Fibroblast of lung (primary cell): ENCODE data around the gene NEFH. TPM values are rescaled to one million over a fixed set of nuclear protein-coding genes. Genes with fewer than 3 reads are reported as not detected.

ENCODE experiments used
- DNase-seq, 2 donors: peaks; one replicate each; pipeline versions ENCODE4 v3.0.0 to v3.0.0-alpha.2; 2010; ENCODE audit warnings: low read depth in 2 of 2
- H2AFZ ChIP-seq: 2 replicates; pipeline ENCODE4 v1.5.1; 2012; ENCODE audit warnings: low read length, control low read depth, inconsistent platforms
- H3K27ac ChIP-seq: 2 replicates; pipeline ENCODE4 v1.5.1; 2011; ENCODE audit warnings: low read length, control low read depth; ENCODE audit not compliant: insufficient read depth
- H3K27me3 ChIP-seq: 2 replicates; pipeline ENCODE4 v1.5.1; 2011; ENCODE audit warnings: mild to moderate bottlenecking, low read length; ENCODE audit not compliant: control insufficient read depth, insufficient read depth
- H3K36me3 ChIP-seq: 2 replicates; pipeline ENCODE4 v1.5.1; 2011; ENCODE audit warnings: low read length; ENCODE audit not compliant: control insufficient read depth, insufficient read depth
- H3K4me1 ChIP-seq: 2 replicates; pipeline ENCODE4 v1.5.1; 2011; ENCODE audit warnings: low read length; ENCODE audit not compliant: control insufficient read depth, insufficient read depth; ENCODE audit errors: extremely low read depth
- H3K4me2 ChIP-seq: 2 replicates; pipeline ENCODE4 v1.5.1; 2011; ENCODE audit warnings: low read length, control low read depth; ENCODE audit not compliant: insufficient read depth; ENCODE audit errors: extremely low read depth
- H3K4me3 ChIP-seq, 4 experiments: fragments of 200-600 bp in 1 of 4; sonication (generic) in 1 of 4; replicated peaks in 1 of 4; 2 replicates each; pipeline ENCODE4 v1.5.1; 2011 to 2016; ENCODE audit warnings: low read length in 4 of 4, low read depth in 3 of 4, mild to moderate bottlenecking in 3 of 4, control low read depth in 2 of 4, inconsistent platforms in 1 of 4, mixed read lengths in 1 of 4; ENCODE audit not compliant: insufficient read depth in 1 of 4; ENCODE audit errors: control extremely low read depth in 1 of 4
- H3K79me2 ChIP-seq: 2 replicates; pipeline ENCODE4 v1.5.1; 2012; ENCODE audit warnings: mild to moderate bottlenecking, low read length, inconsistent platforms; ENCODE audit not compliant: control insufficient read depth, insufficient read depth
- H3K9ac ChIP-seq: 2 replicates; pipeline ENCODE4 v1.5.1; 2011; ENCODE audit warnings: mild to moderate bottlenecking, low read length, control low read depth; ENCODE audit not compliant: insufficient read depth
- H3K9me3 ChIP-seq: 2 replicates; pipeline ENCODE4 v1.5.1; 2012; ENCODE audit warnings: low read depth, low read length; ENCODE audit not compliant: control insufficient read depth, insufficient read depth
- H4K20me1 ChIP-seq: 2 replicates; pipeline ENCODE4 v1.5.1; 2011; ENCODE audit warnings: low read length; ENCODE audit not compliant: control insufficient read depth, insufficient read depth; ENCODE audit errors: extremely low read depth
- EZH2 ChIP-seq: IDR thresholded peaks from 2 replicates; pipeline ENCODE4 v1.5.1; 2012; ENCODE audit warnings: low read length, control low read depth, mild to moderate bottlenecking; ENCODE audit errors: missing control alignments
- polyA plus RNA-seq, 2 donors: library from polyadenylated mRNA; depleted of rRNA in 1 of 2; stranded (reverse) in 1 of 2; unstranded in 1 of 2; fragments of >200 nt; gene quantifications; 2 replicates each; pipeline ENCODE4 v1.2.1, GENCODE V29; 2011 to 2012; ENCODE audit warnings: missing spikeins in 1 of 2
- total RNA-seq: library from RNA; depleted of rRNA; stranded (reverse); fragments of >200 nt; gene quantifications from 2 replicates; pipeline ENCODE4 v1.2.1, GENCODE V29; 2014
- TF ChIP-seq, protein P1 (sequence below), 2 donors: IDR thresholded peaks in 1 of 2; conservative IDR thresholded peaks in 1 of 2; 1 replicate in 1 of 2; 2 replicates in 1 of 2; pipeline ENCODE4 v1.5.1; 2011 to 2012; ENCODE audit warnings: low read length in 2 of 2, control low read depth in 1 of 2, inconsistent platforms in 1 of 2, low read depth in 1 of 2, mild to moderate bottlenecking in 1 of 2

The NEFH gene
- total and polyA plus RNA-seq, 2 donors (not counting 1 experiment from before 2014, with no cell fraction given), result 0.17 to 0.37 TPM

- H3K4me2 ChIP-seq, result no peak overlapping the region
- no peak overlapping the region for H3K27ac ChIP-seq
- no peaks in the 10 kb centered on the region for H3K36me3 ChIP-seq
- no peak overlapping the region for H3K9ac ChIP-seq
- DNase-seq, result no peak
- H2AFZ ChIP-seq, result no peak overlapping the region
- H3K79me2 ChIP-seq, result no peaks in the 10 kb centered on the region
- no peak for TF ChIP-seq EZH2
- TF ChIP-seq, protein P1, sequence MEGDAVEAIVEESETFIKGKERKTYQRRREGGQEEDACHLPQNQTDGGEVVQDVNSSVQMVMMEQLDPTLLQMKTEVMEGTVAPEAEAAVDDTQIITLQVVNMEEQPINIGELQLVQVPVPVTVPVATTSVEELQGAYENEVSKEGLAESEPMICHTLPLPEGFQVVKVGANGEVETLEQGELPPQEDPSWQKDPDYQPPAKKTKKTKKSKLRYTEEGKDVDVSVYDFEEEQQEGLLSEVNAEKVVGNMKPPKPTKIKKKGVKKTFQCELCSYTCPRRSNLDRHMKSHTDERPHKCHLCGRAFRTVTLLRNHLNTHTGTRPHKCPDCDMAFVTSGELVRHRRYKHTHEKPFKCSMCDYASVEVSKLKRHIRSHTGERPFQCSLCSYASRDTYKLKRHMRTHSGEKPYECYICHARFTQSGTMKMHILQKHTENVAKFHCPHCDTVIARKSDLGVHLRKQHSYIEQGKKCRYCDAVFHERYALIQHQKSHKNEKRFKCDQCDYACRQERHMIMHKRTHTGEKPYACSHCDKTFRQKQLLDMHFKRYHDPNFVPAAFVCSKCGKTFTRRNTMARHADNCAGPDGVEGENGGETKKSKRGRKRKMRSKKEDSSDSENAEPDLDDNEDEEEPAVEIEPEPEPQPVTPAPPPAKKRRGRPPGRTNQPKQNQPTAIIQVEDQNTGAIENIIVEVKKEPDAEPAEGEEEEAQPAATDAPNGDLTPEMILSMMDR (conservative IDR thresholded peaks at IDR 0.05 in 1 of 2, IDR thresholded peaks at IDR 0.05 in 1 of 2; ENCODE audit: low read depth in 1 of 2, low read length in 2 of 2), result no peak
- H3K4me1 ChIP-seq, result no peaks in the 10 kb centered on the region
- no peaks in the 10 kb centered on the region for H3K9me3 ChIP-seq
- no peak overlapping the region for H3K4me3 ChIP-seq
- no peaks in the 10 kb centered on the region for H3K27me3 ChIP-seq
- H4K20me1 ChIP-seq, result no peaks in the 10 kb centered on the region
Measured at GRCh38 chr22:29450222-29450621, 29.8 kb upstream of the NEFH start.

DNA sequence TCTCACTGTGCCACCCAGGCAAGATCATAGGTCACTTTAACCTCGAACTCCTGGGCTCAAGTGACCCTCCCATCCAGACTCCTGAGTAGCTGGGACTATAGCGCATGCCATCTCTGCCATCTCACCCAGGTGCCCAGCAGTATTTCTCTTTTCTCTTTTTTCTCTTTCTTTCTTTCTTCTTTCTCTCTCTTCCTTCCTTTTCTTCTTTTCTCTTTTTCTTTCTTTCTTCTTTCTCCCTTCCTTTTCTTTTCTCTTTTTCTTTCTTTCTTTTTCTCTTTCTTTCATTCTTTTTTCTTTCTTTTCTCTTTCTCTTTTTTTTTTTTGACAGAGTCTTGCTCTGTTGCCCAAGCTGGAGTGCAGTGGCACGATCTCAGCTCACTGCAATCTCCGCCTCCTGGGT, 28.2 kb upstream of the NEFH start:
- no peaks in the 10 kb centered on the region for H3K27me3 ChIP-seq
- TF ChIP-seq, protein P1 (conservative IDR thresholded peaks at IDR 0.05 in 1 of 2, IDR thresholded peaks at IDR 0.05 in 1 of 2; ENCODE audit: low read depth in 1 of 2, low read length in 2 of 2), result no peak
- no peak for TF ChIP-seq EZH2
- H3K79me2 ChIP-seq, result no peaks in the 10 kb centered on the region
- no peak for DNase-seq
- H3K9me3 ChIP-seq, result no peaks in the 10 kb centered on the region
- H2AFZ ChIP-seq, result no peak overlapping the region
- H4K20me1 ChIP-seq, result no peaks in the 10 kb centered on the region
- H3K36me3 ChIP-seq, result no peaks in the 10 kb centered on the region
- H3K27ac ChIP-seq, result no peak overlapping the region
- no peak overlapping the region for H3K4me3 ChIP-seq
- H3K9ac ChIP-seq, result no peak overlapping the region
- H3K4me1 ChIP-seq, result no peaks in the 10 kb centered on the region
- no peak overlapping the region for H3K4me2 ChIP-seq

- peak in 1 of 2 donors; percentile 15 for DNase-seq
- Histone ChIP-seq H3K4me1 (no peaks in the 10 kb centered on the region), H3K4me2 (no peak overlapping the region), H3K36me3 (no peaks in the 10 kb centered on the region), H4K20me1 (no peaks in the 10 kb centered on the region), H3K9ac (no peak overlapping the region), H3K27me3 (no peaks in the 10 kb centered on the region), H3K27ac (no peak overlapping the region), H3K4me3 (no peak overlapping the region), H3K79me2 (no peaks in the 10 kb centered on the region), H2AFZ (no peak overlapping the region), H3K9me3 (no peaks in the 10 kb centered on the region)
- TF ChIP-seq, protein P1 (conservative IDR thresholded peaks at IDR 0.05 in 1 of 2, IDR thresholded peaks at IDR 0.05 in 1 of 2; ENCODE audit: low read depth in 1 of 2, low read length in 2 of 2), result no peak
- no peak for TF ChIP-seq EZH2
Measured at GRCh38 chr22:29454276-29454675, 25.7 kb upstream of the NEFH start.
